T follicular helper cell (primary cell): Measurements from ENCODE around the gene PPFIA1.
"Not testable (repeated sequence)": the region's sequence is repeated elsewhere in the genome, so short reads cannot be mapped to it uniquely, and the experiment has no call there.

Experiments
- DNase-seq: peaks from one replicate; pipeline ENCODE4 v3.0.0-alpha.2; 2020; ENCODE audit warnings: low read depth

Gene PPFIA1

DNA sequence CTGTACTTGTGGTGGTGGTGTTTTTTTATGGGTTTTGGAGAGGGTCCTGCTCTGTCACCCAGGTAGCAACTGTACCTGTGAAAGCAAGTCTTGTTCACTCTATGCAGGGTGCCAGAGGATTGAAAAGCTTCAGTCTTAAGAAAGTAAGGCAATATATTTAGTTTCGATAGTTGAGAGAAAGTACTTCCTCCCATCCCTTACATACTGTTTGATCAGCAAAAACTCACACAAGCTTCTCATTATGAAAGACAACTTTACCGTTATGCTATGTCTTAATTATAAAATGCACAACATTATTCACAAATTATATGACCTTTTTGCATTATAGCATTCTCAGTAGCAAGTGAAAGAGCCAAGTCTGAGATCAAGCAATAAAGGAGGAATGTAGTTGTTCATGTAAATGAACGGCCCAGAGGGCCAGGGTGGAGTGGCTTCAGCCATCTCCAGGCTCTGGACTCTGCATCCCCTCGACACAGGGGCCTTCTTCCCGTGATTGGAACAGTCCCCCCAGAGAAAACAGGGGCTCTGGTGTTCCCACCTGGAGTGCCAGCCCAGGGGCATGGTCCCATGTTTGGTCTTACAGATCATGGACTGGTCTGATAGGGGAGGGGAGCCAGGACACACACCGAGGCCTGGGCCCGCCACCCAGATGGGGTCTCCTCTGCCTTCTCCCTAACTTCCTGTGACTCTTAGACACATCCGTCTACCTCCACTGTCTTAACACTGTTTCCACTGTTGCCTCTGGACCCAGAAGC is 89.1 kb downstream of the PPFIA1 start:
- DNase-seq = no peak

DNA sequence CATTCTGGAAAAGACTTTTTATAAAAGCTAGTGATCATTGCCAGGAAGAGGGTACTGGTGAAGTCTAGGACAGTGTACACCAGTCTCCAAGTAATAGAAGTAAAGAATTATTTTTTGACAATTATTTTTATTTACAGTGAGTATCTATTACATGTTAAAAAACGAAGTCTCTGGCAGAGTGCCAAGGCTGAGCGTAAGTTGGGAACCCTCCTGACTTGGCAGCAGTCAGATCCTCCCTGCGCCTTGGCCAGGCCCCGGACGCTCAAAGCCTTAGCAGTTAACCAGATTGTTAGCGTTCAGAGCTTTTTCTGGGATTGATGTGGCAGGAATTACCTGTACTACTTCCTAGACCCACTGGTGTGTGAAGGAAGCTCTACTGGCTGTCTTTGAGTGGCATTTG is 89.7 kb downstream of the PPFIA1 start:
- no peak for DNase-seq

DNA sequence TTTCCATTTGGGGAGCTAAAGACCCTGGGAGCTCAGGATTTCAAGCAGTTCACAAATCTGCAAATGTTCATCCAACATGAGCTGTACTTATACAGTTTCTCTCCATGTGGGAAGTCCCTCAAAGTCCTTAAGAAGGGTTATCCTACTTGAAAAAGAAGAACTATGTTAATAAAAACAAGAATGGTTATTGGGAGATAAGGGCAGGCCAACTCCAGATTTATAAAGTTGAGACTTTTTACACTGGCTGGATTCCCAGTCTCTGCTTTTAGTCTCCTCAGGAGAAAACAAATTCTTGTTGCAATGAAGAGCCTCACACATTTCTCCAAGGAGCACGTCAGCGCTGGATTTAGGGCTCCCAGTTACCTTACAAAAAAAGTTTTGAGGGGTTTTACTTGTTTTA is 93.7 kb downstream of the PPFIA1 start:
- DNase-seq = no peak

DNA sequence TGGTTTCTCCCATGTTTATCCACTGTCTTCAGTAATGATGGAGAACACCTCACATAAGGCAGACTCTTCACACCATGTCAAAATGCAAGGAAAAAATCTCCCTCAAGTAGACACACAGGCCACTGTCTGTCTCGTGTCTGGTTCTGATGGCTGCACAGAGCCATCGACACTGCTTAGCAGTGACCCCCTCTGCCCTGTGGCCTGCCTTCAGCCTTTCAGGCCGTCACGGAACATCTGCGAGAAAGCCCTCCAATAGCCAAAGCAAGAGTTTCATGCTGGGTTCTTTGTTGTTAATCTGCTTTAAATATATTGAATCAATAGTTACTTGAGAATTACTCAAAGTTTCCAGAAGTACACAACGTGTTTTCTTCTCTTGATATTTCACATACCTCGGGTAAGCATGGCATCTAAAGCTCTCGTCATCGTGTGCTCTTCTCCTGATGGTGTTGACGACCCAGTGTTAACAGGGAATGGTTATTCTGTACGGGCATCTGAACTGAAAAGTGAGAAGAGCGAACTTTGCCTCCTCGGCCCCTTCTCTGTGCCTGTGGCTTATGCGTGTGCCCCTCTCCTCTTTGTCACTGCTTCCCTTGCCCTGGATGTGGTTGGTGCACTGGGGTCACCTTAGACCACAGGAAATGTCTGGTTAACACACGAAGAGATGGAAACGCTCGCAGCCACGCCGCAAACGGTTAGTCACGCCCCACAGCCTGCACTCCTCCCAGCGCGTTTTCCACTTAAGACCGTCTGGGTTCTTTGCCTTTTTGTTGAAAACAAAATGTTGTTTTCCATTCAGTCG is 94.5 kb downstream of the PPFIA1 start:
- no peak for DNase-seq

DNA sequence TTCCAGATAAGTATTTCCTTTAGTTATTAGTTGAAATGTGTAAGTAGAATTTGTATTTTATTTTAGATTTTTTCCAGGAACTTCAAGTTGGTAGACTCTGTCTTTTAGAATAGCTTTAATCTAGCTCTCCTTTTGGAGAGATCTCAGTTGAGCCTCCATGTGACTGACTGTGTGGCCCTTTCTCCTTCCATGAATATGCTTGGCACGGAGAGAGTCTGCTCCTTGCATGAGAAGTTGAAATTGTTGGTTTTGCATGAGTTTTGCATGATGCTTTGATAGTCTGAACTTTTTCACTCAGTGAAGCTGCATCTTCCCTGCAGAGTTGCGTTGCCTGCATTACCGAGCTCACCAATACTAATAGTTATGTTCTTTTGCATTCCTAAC is 95.0 kb downstream of the PPFIA1 start:
- DNase-seq = no peak

- DNase-seq = no peak
These were observed 96.6 kb downstream of the PPFIA1 start for GRCh38 chr11:70367071-70367470.

DNA sequence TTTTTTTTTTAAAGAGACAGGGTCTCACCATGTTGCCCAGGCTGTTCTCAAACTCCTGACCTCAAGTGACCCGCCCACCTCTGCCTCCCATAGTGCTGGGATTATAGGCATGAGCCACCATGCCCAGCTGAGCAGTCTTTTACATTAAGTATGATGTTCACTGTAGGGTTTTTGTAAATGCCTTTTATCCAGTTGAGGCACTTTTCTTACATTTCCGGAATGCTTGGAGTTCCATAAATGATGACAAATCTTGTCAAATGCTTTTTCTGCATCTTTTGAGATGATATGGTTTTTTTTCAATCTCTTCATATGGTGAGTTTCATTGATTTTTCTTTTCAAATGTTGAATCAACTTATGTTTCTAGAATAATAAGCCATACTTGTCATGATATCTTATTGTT is 98.5 kb downstream of the PPFIA1 start:
- DNase-seq = no peak

GRCh38 chr11:70371241-70371640 is 100.8 kb downstream of the PPFIA1 start:
- no peak for DNase-seq

GRCh38 chr11:70372076-70372475 is 101.6 kb downstream of the PPFIA1 start:
- DNase-seq = no peak

GRCh38 chr11:70376621-70377020 is 106.1 kb downstream of the PPFIA1 start:
- no peak for DNase-seq

- no peak for DNase-seq
These were observed 107.2 kb downstream of the PPFIA1 start for GRCh38 chr11:70377645-70378044.

GRCh38 chr11:70378506-70379134 is 108.1 kb downstream of the PPFIA1 start:
- DNase-seq = no peak

- no peak for DNase-seq
These were observed 110.9 kb downstream of the PPFIA1 start for GRCh38 chr11:70381350-70381749.

- DNase-seq = no peak
These were observed 111.7 kb downstream of the PPFIA1 start for GRCh38 chr11:70381872-70382861.

DNA sequence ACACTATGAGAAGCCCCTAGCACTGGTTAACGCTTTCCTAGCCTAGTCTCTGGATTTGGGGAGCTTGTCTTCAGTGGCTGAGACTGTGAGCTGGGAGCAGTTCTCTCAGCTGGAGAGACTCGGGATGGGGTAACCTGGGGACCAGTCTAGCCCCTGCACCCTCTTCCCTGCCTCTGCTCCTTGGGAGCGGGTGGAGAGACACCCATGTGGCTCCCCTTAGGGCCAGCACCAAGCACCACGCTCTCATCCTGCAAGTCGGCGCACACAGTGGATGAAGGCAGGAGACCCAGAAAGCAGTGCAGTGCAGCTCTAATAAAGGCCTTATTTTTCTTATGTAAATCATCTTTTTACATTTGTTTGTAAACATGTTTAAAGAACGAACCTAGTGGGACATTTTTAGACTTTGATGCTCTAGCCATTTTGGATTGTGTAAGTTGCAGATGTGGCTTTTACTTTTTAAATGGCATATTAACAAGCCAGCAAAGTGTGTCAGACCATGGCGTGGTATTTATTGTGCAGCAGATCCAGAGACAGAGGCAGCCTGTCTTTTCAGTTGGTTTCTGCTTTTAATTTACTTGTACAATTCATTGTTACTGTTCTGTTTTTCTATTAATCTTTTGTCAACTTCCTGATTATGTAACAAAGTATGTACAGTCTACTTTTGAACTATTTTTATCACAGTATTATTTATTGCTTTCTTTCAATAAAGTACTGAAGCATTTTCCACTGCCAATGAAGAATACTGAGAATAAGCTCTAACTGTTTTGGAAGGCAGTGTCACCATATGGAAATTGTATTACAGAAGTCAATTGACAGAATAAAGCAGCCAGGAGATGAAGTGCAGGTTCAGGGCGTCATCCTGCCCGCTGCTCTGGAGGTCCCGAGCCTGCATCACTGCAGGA is 113.4 kb downstream of the PPFIA1 start:
- no peak for DNase-seq

DNA sequence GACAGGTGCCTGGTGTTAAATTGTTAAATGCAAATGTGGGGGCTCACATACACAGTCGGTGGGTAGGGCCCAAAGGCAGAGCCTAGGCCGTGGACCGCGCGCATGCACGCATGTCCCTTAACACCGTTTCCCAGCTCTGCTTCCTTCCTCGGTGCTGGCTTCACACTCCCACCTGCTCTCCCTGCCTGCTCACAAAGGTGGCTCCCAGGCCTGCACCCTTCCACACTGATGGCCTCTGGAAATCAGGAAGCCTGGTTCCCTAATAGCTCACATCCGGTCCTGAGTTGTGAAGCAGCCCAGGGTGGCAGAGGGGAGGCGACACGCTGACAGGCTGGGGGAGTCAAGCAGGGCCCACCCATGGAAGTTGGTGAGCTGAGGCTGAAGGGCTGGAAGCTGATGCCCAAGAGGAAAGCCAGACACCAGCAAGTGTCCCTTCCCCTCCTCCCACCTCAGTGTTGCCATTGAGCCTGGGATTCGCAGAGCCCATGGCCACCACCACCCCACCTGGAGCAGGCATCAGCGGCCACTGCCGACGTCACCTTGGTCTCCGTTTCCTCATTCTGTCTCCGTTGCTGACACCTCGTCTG is 114.2 kb downstream of the PPFIA1 start:
- no peak for DNase-seq

- DNase-seq = no peak
These were observed 117.1 kb downstream of the PPFIA1 start for GRCh38 chr11:70387564-70387963.

DNA sequence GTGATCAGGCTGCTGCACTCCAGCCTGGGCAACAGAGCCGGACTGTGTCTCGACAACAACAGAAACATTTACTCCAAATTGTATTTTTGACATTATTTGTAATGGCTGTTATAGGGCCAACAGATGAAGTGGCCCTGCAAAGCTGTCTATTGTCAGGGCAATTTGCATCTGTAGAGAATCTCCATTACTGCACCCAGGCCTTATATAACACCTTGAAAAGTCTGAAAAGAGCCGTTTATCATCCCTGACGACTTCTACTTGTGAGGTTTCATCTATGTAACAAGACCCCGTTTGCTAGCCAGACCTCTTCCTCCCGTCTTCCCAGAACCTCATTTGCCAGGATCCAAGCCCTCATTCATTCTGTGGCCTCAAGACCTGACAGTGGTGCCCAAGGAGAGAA is 118.7 kb downstream of the PPFIA1 start:
- DNase-seq = no peak

- DNase-seq = not testable (repeated sequence)
These were observed 120.4 kb downstream of the PPFIA1 start for GRCh38 chr11:70390882-70391281.

- no peak for DNase-seq
These were observed 123.9 kb downstream of the PPFIA1 start for GRCh38 chr11:70394211-70394950.
